HG03175 (cell line): Measurements from ENCODE around the gene PARVG.
"Not testable (repeated sequence)": the region's sequence is repeated elsewhere in the genome, so short reads cannot be mapped to it uniquely, and the experiment has no call there.

Experiments used
- ATAC-seq: cut with Tn5 transposase; IDR thresholded peaks from one replicate; pipeline ENCODE4 v1.9.1; 2021; ENCODE audit warnings: mild to moderate bottlenecking, moderate library complexity; ENCODE audit not compliant: unreplicated experiment

Gene PARVG

DNA sequence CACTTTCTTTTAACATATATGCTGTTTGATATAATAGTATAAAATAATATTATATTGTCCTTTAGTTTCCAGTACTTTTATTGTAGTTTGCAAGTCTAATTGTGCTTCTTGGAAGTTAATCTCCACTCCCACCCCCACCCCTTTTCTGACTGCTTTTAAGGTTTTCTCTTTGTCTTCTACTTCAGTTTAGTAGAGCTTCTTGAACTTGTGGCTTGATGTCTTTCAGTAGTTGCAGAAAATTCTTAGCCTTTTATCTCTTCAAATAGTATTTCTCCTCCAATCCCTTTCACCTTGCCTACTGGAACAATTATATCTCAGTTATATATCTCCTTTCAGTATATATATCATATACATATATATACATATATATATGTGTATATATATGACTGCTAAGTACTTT is 56.6 kb downstream of the PARVG start:
- no peak for ATAC-seq

DNA sequence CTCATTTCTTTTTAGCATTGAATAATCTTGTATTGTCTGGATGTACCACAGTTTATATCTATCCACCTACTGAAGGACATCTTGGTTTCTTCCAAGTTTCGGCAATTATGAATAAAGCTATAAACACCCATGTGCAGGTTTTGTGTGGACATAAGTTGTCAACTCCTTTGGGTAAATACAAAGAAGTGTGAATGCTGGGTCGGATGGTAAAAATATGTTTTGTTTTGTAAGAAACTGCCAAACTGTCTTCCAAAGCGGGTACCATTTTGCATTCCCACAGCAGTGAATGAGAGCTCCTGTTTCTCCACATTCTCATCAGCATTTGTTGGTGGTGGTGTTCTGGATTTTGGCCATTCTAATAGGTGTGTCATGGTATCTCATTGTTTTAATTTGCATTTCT is 60.4 kb downstream of the PARVG start:
- not testable (repeated sequence) for ATAC-seq

DNA sequence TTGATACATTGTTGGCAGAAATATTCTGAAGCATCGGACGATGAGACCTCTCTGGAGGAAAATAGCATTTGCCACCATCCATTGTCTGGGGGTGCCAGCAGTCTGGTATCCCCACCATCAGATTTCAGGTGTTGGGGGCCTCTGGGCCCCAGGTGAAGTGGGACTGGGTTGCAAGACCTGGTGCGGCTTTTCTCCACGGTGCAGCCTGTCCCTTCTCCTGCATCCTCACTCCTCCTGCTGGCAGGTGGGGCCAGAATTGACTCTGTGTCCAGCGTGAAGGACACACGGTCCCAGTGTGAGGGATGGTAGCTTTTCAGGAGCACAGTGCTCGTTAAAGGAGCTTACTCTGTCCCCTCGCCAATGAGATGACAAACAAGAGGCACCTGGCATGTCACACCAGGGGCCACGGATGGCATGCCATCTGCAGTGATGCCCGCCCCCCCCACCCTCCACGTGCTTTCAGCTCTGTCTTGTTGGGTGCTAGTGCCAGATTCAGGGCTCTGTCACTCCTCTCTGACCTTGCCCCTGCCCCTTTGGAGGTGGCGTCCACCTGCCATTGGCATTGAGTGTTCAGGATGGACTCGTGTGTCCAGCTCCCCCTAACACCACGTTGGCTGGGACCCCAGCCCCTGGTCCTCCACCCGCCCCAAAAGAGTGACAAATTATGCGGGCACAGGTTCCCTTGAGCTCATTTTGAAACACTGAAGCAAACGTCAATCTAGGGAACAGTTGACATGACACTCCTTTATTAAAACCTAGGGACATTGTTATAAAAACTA is 62.4 kb downstream of the PARVG start:
- no peak for ATAC-seq

DNA sequence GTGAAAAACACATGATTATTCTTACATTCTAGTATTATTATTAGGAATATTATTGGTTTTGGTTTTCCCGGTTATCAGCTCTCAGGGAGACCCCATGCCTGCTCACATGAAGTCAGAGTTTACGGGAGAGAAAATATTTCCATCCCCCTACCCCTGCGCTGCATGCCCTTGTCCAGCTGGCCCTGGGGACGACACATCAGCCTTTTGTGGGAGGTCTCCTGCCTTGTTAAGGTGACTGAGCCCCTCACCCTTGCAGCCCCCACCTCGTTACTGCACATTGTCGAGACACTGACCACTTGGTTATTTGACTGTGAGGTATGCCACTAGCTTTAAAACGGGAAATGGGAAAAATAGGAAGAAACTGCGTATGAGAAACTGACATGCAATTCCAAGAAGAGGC is 63.0 kb downstream of the PARVG start:
- no peak for ATAC-seq

DNA sequence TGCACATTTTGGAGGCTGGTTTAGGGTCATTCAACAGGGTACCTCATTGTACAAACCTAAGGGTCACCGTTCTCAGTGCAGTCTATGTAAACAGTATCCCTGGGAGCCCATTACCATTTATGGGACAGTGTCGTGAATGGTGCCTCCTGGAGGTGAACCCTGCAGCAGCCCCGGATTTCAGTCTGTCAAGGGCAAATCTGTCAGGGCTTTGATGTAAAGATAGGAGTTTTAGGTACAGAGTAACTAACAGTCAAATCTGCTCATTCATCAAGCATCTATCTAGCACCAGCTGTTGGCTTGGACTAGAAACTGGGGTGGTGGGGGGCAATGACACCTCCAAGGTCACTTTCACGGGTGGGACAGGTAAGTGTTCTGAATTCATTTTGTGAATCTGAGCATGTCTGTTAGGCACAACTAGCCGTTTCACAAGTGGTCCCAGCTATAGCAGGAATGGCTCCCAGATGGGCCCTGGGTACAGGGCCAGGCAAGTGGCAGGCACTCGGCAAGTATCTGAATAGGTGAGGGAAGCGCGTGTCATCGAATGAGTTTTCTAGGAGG is 63.6 kb downstream of the PARVG start:
- no peak for ATAC-seq

DNA sequence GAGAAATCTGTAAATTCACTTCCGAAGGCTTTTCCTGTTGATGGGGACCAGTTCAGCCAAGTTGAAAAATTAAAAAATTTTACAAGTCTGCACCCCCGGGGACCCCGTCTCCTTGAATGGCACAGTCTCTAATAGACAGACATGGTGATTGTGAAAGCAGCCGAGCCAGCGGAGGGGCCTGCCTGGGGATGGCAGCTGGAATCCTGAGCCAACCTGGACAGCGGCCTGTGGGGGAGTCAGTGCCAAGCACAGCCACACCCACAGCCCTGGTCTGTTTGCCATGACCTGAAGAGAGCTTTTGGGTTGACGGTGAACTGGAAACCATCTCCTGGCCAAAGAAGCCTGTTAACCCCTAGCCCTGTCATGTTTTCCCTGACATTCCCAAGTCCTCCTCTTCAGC is 64.7 kb downstream of the PARVG start:
- no peak for ATAC-seq

DNA sequence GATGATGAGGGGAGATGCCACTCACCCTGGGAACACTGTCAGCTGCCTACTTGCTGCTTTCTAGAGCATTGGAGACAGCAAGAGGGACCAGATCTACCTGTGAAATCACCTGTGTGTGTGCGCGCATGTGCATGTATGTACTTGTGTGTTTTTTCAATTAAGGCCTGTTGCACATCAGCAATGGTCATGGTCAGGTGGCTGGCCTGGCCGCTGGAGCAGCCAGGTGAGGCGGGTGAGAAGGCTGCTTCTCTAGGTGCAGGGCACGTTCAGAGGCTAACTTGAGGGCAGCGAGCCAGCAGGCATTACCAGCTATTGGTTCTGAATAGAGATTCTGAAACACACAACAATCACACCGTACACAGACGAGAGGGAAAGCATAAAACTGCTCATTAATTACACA is 65.1 kb downstream of the PARVG start:
- ATAC-seq = no peak

DNA sequence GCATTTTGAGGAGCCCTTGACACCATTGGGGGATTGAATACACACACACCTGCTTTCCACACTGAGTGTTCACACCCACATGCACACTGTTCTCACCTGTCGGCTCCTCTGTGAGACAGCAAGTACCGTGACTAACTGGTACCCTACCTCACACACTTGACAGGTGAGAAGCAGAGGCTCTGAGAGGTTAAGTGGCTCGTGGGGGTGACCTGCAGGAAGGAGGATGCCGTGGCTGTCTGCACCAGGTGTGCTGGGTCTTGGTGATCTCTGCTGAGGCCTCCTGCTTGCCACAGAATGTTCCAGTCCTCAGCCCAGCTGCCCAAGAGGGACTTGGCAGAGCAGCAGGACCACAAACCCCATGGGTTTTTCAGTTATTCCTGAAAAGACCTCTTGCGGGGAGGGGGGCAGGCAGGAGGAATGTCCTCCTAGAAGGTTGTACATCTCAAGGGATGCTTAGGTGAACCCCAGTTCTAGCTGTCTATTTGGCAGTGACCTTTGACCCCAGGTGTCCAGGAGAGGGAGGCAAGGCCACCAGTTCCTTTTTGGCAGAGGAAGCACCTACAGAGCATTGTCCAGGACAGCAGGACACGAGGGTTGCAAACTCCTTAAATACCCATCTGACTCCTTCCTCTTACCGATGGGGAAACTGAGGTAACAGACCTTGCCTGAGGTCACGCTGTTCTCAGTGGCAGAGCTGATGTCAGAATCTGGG is 66.0 kb downstream of the PARVG start:
- no peak for ATAC-seq

DNA sequence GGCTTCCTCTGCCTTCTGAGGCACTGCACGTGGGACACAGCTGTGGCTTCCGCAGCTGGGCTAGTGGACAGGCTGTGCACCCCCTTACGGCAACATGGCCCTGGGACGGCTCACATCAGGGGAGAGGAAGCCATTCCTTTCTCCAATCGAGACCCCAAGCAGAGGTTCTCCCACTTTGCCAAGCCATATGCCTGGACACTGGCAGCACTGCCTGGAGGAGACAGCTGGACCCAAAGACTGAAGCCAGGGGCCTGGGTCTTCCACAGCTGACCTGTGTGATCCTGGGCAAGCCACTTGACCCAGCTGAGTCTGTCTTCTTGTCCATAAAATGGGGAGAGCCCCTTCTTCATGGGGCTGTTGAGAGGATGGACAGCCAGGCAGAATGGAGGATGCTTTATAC is 66.6 kb downstream of the PARVG start:
- ATAC-seq = no peak

DNA sequence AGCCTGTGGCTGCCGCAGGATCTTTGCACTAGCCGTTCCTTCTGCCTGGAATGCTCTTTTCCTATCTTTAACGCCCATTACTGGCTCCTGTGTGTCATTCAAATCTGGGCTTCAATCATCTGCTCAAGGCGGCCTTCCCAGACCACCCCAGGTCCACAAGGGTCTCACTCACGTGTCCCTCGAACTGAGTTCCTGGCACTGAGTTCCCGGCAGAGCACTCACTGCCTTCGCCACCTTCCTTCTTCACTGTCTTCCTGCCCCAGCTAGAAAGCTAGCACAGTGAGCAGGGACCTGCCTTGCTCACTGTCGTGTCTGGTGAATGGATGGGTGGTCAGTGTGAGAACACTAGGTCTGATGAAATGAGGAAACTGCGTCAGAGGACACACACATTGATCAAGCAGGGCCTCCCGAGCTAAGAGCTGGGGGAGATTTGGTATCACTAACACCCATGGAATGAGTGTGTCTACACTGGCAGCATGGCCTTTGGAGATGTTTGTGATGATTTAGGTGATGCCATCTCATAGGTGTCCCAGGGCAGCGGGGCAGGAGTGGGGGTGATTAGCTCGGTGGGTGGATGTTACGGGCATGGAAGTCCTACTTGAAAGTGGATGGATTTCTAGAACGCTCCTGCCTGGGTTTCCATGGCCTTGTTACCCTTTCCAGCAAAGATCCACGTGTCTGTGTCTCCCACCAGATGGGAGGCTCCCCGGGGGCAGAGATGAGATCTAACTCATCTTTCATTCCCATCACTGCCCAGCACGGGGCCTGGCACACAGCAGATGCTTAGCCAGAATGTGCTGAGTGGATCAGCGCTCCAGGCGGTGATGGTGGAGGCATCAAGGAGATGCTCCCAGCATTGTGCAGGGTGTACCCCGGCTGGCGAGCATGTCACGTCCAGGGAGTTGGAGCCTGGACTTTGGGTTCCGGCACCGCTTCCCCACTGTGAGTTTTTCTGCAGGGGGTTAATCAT is 67.5 kb downstream of the PARVG start:
- ATAC-seq = no peak

DNA sequence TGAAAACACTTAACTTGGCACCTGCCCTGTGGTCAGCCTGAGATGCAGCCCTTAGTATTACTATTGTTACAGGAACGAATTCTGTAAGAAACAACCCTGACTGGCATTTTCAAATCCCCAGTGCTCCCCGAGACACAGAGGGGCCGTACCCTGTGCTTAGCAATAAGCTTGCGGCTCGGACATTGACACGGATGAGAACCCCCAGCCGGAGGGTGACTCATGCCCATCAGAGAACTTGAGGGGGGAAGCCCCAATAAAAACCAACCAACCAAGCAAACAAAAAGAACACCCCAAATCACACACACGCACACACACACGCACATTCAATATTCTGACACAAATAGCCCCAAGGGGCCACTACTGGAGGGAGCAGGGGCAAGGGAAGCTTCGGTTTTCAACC is 68.2 kb downstream of the PARVG start:
- ATAC-seq = no peak

DNA sequence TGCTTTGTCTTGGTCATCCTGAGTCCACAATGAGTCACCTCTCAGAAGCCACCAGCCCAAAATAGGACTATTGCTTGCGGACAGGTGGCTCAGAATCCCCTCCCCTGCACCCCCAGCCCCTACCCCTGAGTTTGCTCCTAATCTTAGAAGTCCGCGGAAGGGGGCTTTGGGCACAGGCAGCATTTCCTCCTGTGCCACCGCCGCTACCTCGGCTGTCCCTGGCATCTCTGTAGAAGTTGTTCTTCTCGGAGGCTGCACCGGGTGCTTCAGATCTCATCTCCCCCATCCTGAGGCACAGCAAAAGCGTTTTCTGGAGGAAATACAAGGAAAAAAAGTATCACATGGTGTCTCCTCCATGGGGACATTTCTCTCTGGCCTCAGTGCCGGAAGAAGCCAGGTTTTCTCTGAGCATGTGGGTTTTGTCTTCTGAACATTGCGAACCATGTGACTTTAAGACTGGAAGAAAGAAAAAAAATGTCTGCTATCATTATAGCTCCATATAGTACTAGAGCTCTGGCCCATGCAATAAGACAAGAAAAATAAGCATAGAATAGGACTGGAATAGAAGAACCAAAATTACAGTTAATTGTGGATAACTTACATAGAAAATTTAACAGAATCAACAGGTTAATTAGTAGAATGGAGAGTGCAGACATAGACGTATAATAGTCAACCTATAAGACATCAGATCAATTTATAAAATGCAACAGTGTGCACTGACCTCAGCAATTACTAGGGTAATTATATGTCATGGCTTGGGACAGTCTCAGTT is 68.8 kb downstream of the PARVG start:
- no peak for ATAC-seq

DNA sequence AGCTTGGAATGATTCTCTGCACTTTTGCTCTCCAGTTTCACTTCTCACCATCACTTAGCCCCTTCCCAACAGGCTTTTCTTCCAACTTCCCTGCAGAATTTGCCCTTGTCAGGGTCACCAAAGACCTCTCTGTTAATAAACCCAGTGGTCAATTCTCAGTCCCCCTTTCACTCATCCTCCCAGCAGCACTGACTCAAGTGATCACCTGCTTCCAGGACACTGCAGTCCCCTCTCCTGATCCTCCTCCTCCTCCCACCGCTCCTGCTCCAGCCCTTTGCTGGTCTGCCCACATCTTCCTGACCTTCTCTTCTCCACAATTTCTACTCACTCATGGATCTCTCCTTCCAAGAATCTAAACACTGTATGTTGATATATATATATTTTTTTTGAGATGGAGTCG is 74.1 kb downstream of the PARVG start:
- ATAC-seq = no peak

DNA sequence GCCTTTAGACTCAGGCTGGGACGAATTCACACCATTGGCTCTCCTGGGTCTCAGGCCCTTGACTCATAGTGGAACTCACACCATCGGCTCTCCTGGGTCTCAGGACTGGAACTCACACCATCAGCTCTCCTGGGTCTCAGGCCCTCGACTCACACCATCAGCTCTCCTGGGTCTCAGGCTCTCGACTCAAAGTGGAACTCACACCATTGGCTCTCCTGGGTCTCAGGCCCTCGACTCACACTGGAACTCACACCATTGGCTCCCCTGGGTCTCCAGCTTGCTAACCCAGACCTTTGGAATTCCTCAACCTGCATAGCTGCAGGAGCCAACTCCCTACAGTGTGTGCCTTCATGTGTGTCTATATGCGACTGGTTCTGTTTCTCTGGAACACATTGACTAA is 75.4 kb downstream of the PARVG start:
- no peak for ATAC-seq

DNA sequence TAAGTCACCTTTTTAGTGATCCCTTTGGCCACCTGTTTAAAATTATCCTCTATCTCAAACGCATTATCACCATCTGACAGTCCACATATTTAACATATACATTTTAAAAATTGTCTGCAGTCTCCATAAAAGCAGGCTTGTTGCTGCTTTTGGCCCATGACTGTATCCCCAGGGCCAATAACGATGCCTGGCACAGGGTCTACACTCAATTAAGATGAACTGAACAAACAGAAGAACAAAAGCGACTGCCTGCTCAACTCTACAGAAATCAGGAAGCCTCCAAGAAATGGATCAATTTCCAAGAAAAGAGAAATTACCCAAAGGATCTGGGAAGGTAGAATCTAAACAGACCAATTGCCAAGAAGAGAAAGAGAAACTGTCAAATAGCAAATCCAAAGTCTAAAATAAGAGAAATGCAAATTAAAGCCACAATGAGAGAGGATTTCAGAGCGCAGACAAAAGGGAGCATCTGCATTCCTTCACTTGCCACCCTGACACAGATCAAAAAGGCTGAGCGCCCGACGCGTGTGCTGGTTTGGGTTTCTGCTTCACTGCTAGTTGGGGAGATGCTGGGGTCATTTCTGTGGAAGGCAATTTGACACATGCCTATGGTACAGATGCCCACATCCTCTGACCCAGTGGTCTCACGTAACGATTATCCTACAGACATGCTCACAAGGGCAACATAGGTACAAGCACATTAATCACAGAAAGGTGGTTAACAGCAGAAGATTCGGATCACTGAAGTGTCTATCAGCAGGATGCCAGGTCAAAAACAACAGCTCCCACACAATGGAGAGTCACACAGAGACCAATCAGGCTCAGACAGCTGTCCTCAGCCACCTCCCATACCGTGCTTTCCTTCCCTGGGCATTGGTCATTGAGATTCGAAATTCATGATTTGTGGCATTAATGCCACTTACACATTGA is 76.1 kb downstream of the PARVG start:
- ATAC-seq = no peak
